Keratinocyte (primary cell): Measurements from ENCODE around the gene CFAP299.

Source experiments
- CTCF ChIP-seq, 3 experiments: IDR thresholded peaks in 1 of 3; conservative IDR thresholded peaks in 1 of 3; optimal IDR thresholded peaks in 1 of 3; 2 replicates in 2 of 3; 3 replicates in 1 of 3; pipeline versions ENCODE3 to v1.5.1; 2011; ENCODE audit warnings: low read length in 3 of 3, mild to moderate bottlenecking in 3 of 3, moderate library complexity in 2 of 3, control low read depth in 1 of 3, inconsistent platforms in 1 of 3; ENCODE audit not compliant: insufficient read depth in 2 of 3; ENCODE audit errors: extremely low read depth in 1 of 3
- EZH2 ChIP-seq: IDR thresholded peaks from one replicate; pipeline ENCODE4 v1.6.1; 2012; ENCODE audit warnings: inconsistent platforms, mild to moderate bottlenecking, low read length, moderate library complexity

- no peak for TF ChIP-seq EZH2
- TF ChIP-seq CTCF (optimal IDR thresholded peaks at IDR 0.05 in 1 of 3, IDR thresholded peaks at IDR 0.05 in 1 of 3, conservative IDR thresholded peaks at IDR 0.05 in 1 of 3; ENCODE audit: extremely low read depth in 1 of 3, insufficient read depth in 2 of 3, low read length in 3 of 3): no peak
Measured at GRCh38 chr4:80471756-80472155, 136.2 kb downstream of the CFAP299 start.
